ENCODE measurements around the gene PMP22. TPM values are rescaled to one million over a fixed set of nuclear protein-coding genes. Genes with fewer than 3 reads are reported as not detected.
"Not testable (repeated sequence)": the region's sequence is repeated elsewhere in the genome, so short reads cannot be mapped to it uniquely, and the experiment has no call there.

The PMP22 gene
- total RNA-seq, 3 donors from 2014 or later: 16.7 to 149 (median 54.2) TPM

DNA sequence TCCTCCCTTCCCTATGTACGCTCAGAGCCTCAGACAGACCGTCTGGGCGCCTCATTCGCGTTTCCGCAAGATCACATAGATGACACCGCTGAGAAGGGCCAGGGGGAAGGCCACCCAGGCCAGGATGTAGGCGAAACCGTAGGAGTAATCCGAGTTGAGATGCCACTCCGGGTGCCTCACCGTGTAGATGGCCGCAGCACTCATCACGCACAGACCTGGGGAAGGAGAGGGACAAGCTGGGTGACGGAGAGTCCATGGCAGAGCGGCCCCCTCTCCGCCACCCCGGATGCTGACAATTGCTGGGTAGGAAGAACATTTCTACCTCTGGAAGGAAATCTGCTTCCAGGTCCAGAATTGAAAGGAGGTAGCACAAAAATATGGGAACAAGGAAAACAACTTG, 34.3 kb downstream of the PMP22 start:
- Histone ChIP-seq H3K4me1 (ENCODE audit: low read depth) (no peaks in the 10 kb centered on the region), H3K9me3 (no peaks in the 10 kb centered on the region), H3K4me3 (no peak overlapping the region), H3K36me3 (ENCODE audit: low read depth) (no peaks in the 10 kb centered on the region)
- DNase-seq: no peak
- intact Hi-C loops (cut with DNase I, micrococcal nuclease): no loop called here
- ATAC-seq: no peak
- TF ChIP-seq CTCF (IDR thresholded peaks at IDR 0.05): no peak

GRCh38 chr17:15221827-15222226, 43.3 kb downstream of the PMP22 start:
- H3K36me3 ChIP-seq (ENCODE audit: low read depth); H3K4me1 ChIP-seq (ENCODE audit: low read depth); H3K9me3 ChIP-seq; ATAC-seq; intact Hi-C loops (cut with DNase I, micrococcal nuclease); H3K4me3 ChIP-seq; DNase-seq: not testable (repeated sequence)

DNA sequence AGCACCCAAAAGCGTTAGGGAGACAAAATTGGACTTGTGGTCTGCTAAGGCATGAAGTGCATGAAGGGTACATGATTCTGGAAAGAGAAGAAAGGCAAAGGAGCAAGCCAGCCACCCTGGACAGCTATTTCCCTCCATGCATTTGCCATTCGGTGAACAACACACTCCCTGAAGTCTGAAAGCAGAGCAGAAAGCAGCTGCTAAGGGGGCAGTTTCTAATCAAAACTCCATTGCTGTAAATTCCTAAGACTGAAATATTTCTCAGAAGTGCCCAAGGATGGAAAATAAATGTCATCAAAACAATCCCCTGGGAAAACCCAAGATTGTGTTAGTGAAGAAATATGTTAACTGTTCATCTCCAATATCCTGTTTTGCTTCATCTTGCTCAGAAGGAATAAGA, 44.3 kb downstream of the PMP22 start:
- intact Hi-C loops (cut with DNase I, micrococcal nuclease): no loop called here
- no peak overlapping the region for H3K4me3 ChIP-seq
- H3K36me3 ChIP-seq (ENCODE audit: low read depth): no peaks in the 10 kb centered on the region
- H3K4me1 ChIP-seq (ENCODE audit: low read depth): no peaks in the 10 kb centered on the region
- TF ChIP-seq CTCF (IDR thresholded peaks at IDR 0.05): no peak
- no peaks in the 10 kb centered on the region for H3K9me3 ChIP-seq
- ATAC-seq (no peak), DNase-seq (no peak)

GRCh38 chr17:15216481-15216880, 48.6 kb downstream of the PMP22 start:
- no peak for TF ChIP-seq CTCF (IDR thresholded peaks at IDR 0.05)

GRCh38 chr17:15213381-15214087, 51.6 kb downstream of the PMP22 start:
- Histone ChIP-seq H3K9me3 (no peaks in the 10 kb centered on the region), H3K4me3 (no peak overlapping the region), H3K36me3 (ENCODE audit: low read depth) (no peaks in the 10 kb centered on the region), H3K4me1 (ENCODE audit: low read depth) (no peaks in the 10 kb centered on the region)
- intact Hi-C loops (cut with DNase I, micrococcal nuclease): no loop called here
- DNase-seq (no peak), ATAC-seq (no peak)
- TF ChIP-seq CTCF (IDR thresholded peaks at IDR 0.05): no peak

More at GRCh38 chr17:15216481-15216880, 48.6 kb downstream of the PMP22 start:
- ATAC-seq (no peak), DNase-seq (no peak)
- Histone ChIP-seq H3K9me3 (no peaks in the 10 kb centered on the region), H3K4me3 (no peak overlapping the region), H3K4me1 (ENCODE audit: low read depth) (no peaks in the 10 kb centered on the region), H3K36me3 (ENCODE audit: low read depth) (no peaks in the 10 kb centered on the region)
- intact Hi-C loops (cut with DNase I, micrococcal nuclease): no loop called here

GRCh38 chr17:15210247-15210646, 54.9 kb downstream of the PMP22 start:
- DNase-seq (no peak), ATAC-seq (no peak)
- Histone ChIP-seq H3K9me3 (no peaks in the 10 kb centered on the region), H3K4me1 (ENCODE audit: low read depth) (no peaks in the 10 kb centered on the region), H3K4me3 (no peak overlapping the region), H3K36me3 (ENCODE audit: low read depth) (no peaks in the 10 kb centered on the region)
- intact Hi-C loops (cut with DNase I, micrococcal nuclease): no loop called here
- TF ChIP-seq CTCF (IDR thresholded peaks at IDR 0.05): no peak

- H3K4me3 ChIP-seq; intact Hi-C loops (cut with DNase I, micrococcal nuclease); DNase-seq; H3K4me1 ChIP-seq (ENCODE audit: low read depth); H3K36me3 ChIP-seq (ENCODE audit: low read depth); ATAC-seq: not testable (repeated sequence)
- peaks cover 12% of the 10 kb centered on the region for H3K9me3 ChIP-seq
Measured at GRCh38 chr17:15203062-15203461, 62.1 kb downstream of the PMP22 start.

DNA sequence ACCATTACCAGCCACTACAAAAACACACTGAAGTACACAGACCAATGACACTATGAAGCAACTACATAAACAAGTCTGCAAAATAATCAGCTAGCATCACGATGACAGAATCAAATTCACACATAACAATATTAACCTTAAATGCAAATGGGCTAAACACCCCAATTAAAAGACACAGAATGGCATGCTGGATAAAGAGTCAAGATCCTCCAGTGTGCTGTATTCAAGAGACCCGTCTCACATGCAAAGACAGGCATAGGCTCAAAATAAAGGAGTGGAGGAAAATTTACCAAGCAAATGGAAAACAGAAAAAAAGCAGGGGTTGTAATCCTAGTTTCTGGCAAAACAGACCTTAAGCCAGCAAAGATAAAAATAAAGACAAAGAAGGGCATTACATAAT, 64.6 kb downstream of the PMP22 start:
- H3K4me3 ChIP-seq; intact Hi-C loops (cut with DNase I, micrococcal nuclease); H3K4me1 ChIP-seq (ENCODE audit: low read depth); H3K36me3 ChIP-seq (ENCODE audit: low read depth); DNase-seq; ATAC-seq: not testable (repeated sequence)
- peaks cover 12% of the 10 kb centered on the region for H3K9me3 ChIP-seq
